ENCODE results near the gene BICD1.

DNA sequence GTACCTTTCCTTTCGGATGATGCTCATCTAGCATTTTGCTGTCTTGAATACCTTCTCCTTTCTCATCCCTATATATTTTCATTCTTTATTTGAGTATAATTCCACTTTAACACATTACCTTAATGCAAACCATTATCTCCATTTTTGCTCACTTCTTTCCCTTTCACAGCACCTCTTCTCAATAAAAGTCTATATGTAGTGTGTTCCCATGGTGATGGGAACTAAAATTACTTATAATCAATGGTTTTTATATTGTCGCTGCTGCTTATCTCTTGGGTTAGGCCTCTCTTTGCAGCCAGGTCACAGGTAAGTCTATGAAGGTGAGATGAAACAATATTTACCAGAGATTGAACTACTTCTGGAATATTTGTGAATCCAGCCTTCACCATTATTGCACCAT lies 171.1 kb downstream of the BICD1 start:
- TF ChIP-seq POLR2A (IDR thresholded peaks at IDR 0.05): no peak
- TF ChIP-seq, protein P1, sequence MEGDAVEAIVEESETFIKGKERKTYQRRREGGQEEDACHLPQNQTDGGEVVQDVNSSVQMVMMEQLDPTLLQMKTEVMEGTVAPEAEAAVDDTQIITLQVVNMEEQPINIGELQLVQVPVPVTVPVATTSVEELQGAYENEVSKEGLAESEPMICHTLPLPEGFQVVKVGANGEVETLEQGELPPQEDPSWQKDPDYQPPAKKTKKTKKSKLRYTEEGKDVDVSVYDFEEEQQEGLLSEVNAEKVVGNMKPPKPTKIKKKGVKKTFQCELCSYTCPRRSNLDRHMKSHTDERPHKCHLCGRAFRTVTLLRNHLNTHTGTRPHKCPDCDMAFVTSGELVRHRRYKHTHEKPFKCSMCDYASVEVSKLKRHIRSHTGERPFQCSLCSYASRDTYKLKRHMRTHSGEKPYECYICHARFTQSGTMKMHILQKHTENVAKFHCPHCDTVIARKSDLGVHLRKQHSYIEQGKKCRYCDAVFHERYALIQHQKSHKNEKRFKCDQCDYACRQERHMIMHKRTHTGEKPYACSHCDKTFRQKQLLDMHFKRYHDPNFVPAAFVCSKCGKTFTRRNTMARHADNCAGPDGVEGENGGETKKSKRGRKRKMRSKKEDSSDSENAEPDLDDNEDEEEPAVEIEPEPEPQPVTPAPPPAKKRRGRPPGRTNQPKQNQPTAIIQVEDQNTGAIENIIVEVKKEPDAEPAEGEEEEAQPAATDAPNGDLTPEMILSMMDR (IDR thresholded peaks at IDR 0.05): no peak
